ENCODE results near the gene FMN1.

- TF ChIP-seq NFYB (CRISPR knock-in tag; conservative IDR thresholded peaks at IDR 0.05; ENCODE audit: low read depth): peak; percentile 94
- TF ChIP-seq MAX (CRISPR knock-in tag; IDR thresholded peaks at IDR 0.05): peak; percentile 88
- no peak for TF ChIP-seq ATF3 (CRISPR knock-in tag; conservative IDR thresholded peaks at IDR 0.05)
- TF ChIP-seq CTCF (IDR thresholded peaks at IDR 0.05): no peak
- no peak for TF ChIP-seq ZNF232 (CRISPR knock-in tag; IDR thresholded peaks at IDR 0.05)
- no peak for TF ChIP-seq ATF2 (CRISPR knock-in tag; IDR thresholded peaks at IDR 0.05; ENCODE audit: borderline replicate concordance, low read depth)
- TF ChIP-seq TP53 (CRISPR knock-in tag; IDR thresholded peaks at IDR 0.05): no peak
- TF ChIP-seq CBFB (CRISPR knock-in tag; IDR thresholded peaks at IDR 0.05; ENCODE audit: low read depth): no peak
- TF ChIP-seq NR1H2 (CRISPR knock-in tag; IDR thresholded peaks at IDR 0.05): no peak
- no peak for TF ChIP-seq ESRRA (CRISPR knock-in tag; IDR thresholded peaks at IDR 0.05; ENCODE audit: borderline replicate concordance)
- TF ChIP-seq JUN (CRISPR knock-in tag; IDR thresholded peaks at IDR 0.05): no peak
- TF ChIP-seq ZBTB21 (CRISPR knock-in tag; IDR thresholded peaks at IDR 0.05; ENCODE audit: borderline replicate concordance): no peak
- TF ChIP-seq USF1 (CRISPR knock-in tag; IDR thresholded peaks at IDR 0.05): no peak
Observed at GRCh38 chr15:33194704-33195670, at the start of gene FMN1.
